PC-3 (cell line): ENCODE measurements around the gene WDR93. TPM values are rescaled to one million over a fixed set of nuclear protein-coding genes. Genes with fewer than 3 reads are reported as not detected.

Experiments
- ATAC-seq: fragments of 200-7000 bp; cut with Tn5 transposase; 2 replicates; pipeline ENCODE4 v1.9.1; 2020; ENCODE audit warnings: mild to moderate bottlenecking, moderate library complexity
- BruUV-seq: library from RNA; stranded (reverse); fragments of 400-500 nt; replicated peaks from 2 replicates; lab custom pipeline; 2021; lab: Mats Ljungman, UMichigan
- CTCF ChIA-PET: fragments of 300-600 bp; sonication (Branson Sonifier 250); formaldehyde crosslinking; loops from one replicate; lab custom pipeline; 2022; ENCODE audit warnings: antibody characterized with exemption; lab: Charles Lee
- POLR2A ChIA-PET: fragments of 300-600 bp; sonication (Branson Sonifier 250); formaldehyde crosslinking; loops from one replicate; lab custom pipeline; 2022; ENCODE audit warnings: antibody characterized with exemption; ENCODE audit not compliant: unreplicated experiment; lab: Charles Lee
- DNase-seq: peaks from one replicate; pipeline ENCODE4 v3.0.0-alpha.2; 2015
- H2AFZ ChIP-seq: fragments of 300-600 bp; sonication (generic); 2 replicates; pipeline ENCODE4 v1.6.0; 2016; ENCODE audit warnings: antibody characterized with exemption, low read length
- H3F3A ChIP-seq: fragments of 300-600 bp; sonication (generic); one replicate; pipeline ENCODE4 v1.6.0; 2017; ENCODE audit warnings: antibody characterized with exemption, low read length, control low read depth, mild to moderate bottlenecking; ENCODE audit not compliant: unreplicated experiment
- H3K27ac ChIP-seq: fragments of 300-600 bp; sonication (generic); 2 replicates; pipeline ENCODE4 v1.5.1; 2016; ENCODE audit warnings: mild to moderate bottlenecking, low read length
- H3K27me3 ChIP-seq: fragments of 300-600 bp; sonication (generic); 2 replicates; pipeline ENCODE4 v1.6.1; 2016; ENCODE audit warnings: low read length, mixed read lengths
- H3K36me3 ChIP-seq: fragments of 300-600 bp; sonication (generic); 2 replicates; pipeline ENCODE4 v1.6.1; 2016; ENCODE audit warnings: low read depth, mixed run types, low read length, mixed read lengths
- H3K4me1 ChIP-seq: fragments of 300-600 bp; sonication (generic); 2 replicates; pipeline ENCODE4 v1.5.1; 2016; ENCODE audit warnings: low read length; ENCODE audit not compliant: insufficient read depth
- H3K4me2 ChIP-seq: fragments of 300-600 bp; sonication (generic); 2 replicates; pipeline ENCODE4 v1.6.0; 2016; ENCODE audit warnings: low read length
- H3K4me3 ChIP-seq: fragments of 300-600 bp; sonication (generic); 2 replicates; pipeline ENCODE4 v1.5.1; 2016; ENCODE audit warnings: mild to moderate bottlenecking, low read length, mixed read lengths
- H3K79me2 ChIP-seq: fragments of 300-600 bp; sonication (generic); 2 replicates; pipeline ENCODE4 v1.6.1; 2017; ENCODE audit warnings: low read length, mixed read lengths
- H3K9ac ChIP-seq: fragments of 300-600 bp; sonication (generic); 2 replicates; pipeline ENCODE4 v1.6.0; 2016; ENCODE audit warnings: mild to moderate bottlenecking, low read length
- H3K9me2 ChIP-seq: fragments of 300-600 bp; sonication (generic); replicated peaks from 2 replicates; pipeline ENCODE4 v1.6.1; 2016; ENCODE audit warnings: mixed run types, low read length, mixed read lengths
- H3K9me3 ChIP-seq: fragments of 300-600 bp; sonication (generic); 2 replicates; pipeline ENCODE4 v1.6.1; 2016; ENCODE audit warnings: low read length, mixed read lengths
- H4K20me1 ChIP-seq: fragments of 300-600 bp; sonication (generic); 2 replicates; pipeline ENCODE4 v1.6.1; 2016; ENCODE audit warnings: low read length, mixed read lengths
- CTCF ChIP-seq: fragments of 300-600 bp; sonication (generic); conservative IDR thresholded peaks from 2 replicates; pipeline ENCODE4 v1.5.1; 2017; ENCODE audit warnings: antibody characterized with exemption, low read depth, mild to moderate bottlenecking, low read length
- EZH2 ChIP-seq: fragments of 300-600 bp; sonication (generic); IDR thresholded peaks from one replicate; pipeline ENCODE4 v1.6.1; 2017; ENCODE audit warnings: antibody characterized with exemption, mild to moderate bottlenecking, low read length; ENCODE audit not compliant: unreplicated experiment
- EZH2phosphoT487 ChIP-seq: fragments of 300-600 bp; sonication (generic); IDR thresholded peaks from 2 replicates; pipeline ENCODE4 v1.6.1; 2018; ENCODE audit warnings: mild to moderate bottlenecking, antibody characterized with exemption, low read length, borderline replicate concordance
- intact Hi-C: fragments of 100-400 bp; cut with micrococcal nuclease; formaldehyde crosslinking; loops from 2 replicates; pipeline ENCODE4 v1.9.0; 2023
- total RNA-seq: library from RNA; depleted of rRNA; stranded (reverse); fragments of >200 nt; gene quantifications from 2 replicates; pipeline ENCODE4 v1.2.3, GENCODE V29; 2014

The WDR93 gene
- total RNA-seq, 1 experiment from 2014 or later, result 0.22 TPM

- BruUV-seq, result no TSS peak
- H3K4me3 ChIP-seq, result no peak overlapping the region
- H3K4me1 ChIP-seq, result peaks cover 35% of the 10 kb centered on the region
- H3K4me2 ChIP-seq, result no peak overlapping the region
- no peak for DNase-seq
- H3K9me3 ChIP-seq, result no peaks in the 10 kb centered on the region
- H3F3A ChIP-seq, result no peaks in the 10 kb centered on the region
- no peak overlapping the region for H3K9ac ChIP-seq
- no peak overlapping the region for H2AFZ ChIP-seq
- H3K27me3 ChIP-seq, result no peaks in the 10 kb centered on the region
- no peaks in the 10 kb centered on the region for H3K9me2 ChIP-seq
- H4K20me1 ChIP-seq, result no peaks in the 10 kb centered on the region
- intact Hi-C loops, result no loop called here
- no peaks in the 10 kb centered on the region for H3K79me2 ChIP-seq
- no peaks in the 10 kb centered on the region for H3K36me3 ChIP-seq
- no peak for ATAC-seq
- ChIA-PET CTCF (no interaction called here), POLR2A (interaction anchor here (0.6 kb wide), 1 partner anchor 106 kb away, joined by 4 read pairs; no protein-coding TSS in a partner anchor)
- no peak for TF ChIP-seq EZH2phosphoT487
- H3K27ac ChIP-seq, result no peak overlapping the region
Observed at GRCh38 chr15:89774492-89774891, 83.9 kb downstream of the WDR93 start.

- no peaks in the 10 kb centered on the region for H3F3A ChIP-seq
- ATAC-seq (no peak), DNase-seq (no peak)
- peak overlapping the region; percentile 51; the same call in 1 of the 2 replicates for H3K4me2 ChIP-seq
- no peaks in the 10 kb centered on the region for H3K79me2 ChIP-seq
- TF ChIP-seq EZH2phosphoT487, result no peak
- TF ChIP-seq EZH2, result no peak
- no peak for TF ChIP-seq CTCF
- intact Hi-C loops, result no loop called here
- no peak overlapping the region; the same call in 1 of the 2 replicates for H2AFZ ChIP-seq
- H3K9ac ChIP-seq, result no peak overlapping the region
- no peaks in the 10 kb centered on the region for H3K27me3 ChIP-seq
- H3K4me1 ChIP-seq, result peaks cover 36% of the 10 kb centered on the region
- no peaks in the 10 kb centered on the region for H4K20me1 ChIP-seq
- no peaks in the 10 kb centered on the region for H3K9me2 ChIP-seq
- ChIA-PET POLR2A (no interaction called here), CTCF (no interaction called here)
- H3K4me3 ChIP-seq, result no peak overlapping the region
- no peak overlapping the region for H3K27ac ChIP-seq
- no peaks in the 10 kb centered on the region for H3K9me3 ChIP-seq
- H3K36me3 ChIP-seq, result no peaks in the 10 kb centered on the region
- BruUV-seq, result no TSS peak
Observed at GRCh38 chr15:89775815-89776214, 85.2 kb downstream of the WDR93 start.

DNA sequence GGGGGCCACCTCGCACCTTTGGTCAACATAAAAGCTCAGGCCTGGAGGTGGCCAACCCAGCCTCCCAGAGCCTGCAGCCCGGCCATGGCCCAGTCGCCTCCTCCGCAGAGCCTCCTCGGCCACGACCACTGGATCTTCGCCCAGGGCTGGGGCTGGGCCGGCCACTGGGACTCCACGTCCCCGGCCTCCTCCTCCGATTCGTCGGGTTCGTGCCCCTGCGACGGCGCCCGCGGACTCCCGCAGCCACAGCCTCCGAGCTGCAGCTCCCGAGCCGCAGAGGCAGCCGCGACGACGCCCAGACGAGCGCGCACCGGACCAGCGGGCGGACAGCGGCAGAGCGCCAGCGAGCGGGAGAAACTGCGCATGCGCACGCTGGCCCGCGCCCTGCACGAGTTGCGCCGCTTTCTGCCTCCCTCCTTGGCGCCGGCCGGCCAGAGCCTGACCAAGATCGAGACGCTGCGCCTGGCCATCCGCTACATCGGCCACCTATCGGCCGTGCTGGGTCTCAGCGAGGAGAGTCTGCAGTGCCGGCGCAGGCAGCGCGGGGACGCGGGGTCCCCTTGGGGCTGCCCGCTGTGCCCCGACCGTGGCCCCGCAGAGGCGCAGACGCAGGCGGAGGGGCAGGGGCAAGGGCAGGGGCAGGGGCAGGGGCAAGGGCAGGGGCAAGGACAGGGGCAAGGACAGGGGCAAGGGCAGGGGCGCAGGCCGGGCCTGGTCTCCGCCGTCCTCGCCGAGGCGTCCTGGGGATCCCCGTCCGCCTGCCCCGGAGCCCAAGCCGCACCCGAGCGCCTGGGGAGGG is 85.9 kb downstream of the WDR93 start, which contains the start of gene MESP2:
Gene MESP2 (plus strand): TSS at position 59 of the 799 bp plus-strand sequence. CDS start 26 bp downstream, at position 85.
- no peaks in the 10 kb centered on the region for H3K27me3 ChIP-seq
- H3K79me2 ChIP-seq, result no peaks in the 10 kb centered on the region
- H2AFZ ChIP-seq, result peak within 1 kb of the TSS; percentile 69
- no peak within 1 kb of the TSS for H3K4me3 ChIP-seq
- no peaks in the 10 kb centered on the region for H3K9me2 ChIP-seq
- BruUV-seq, result no TSS peak
- peak within 1 kb of the TSS; percentile 38 for H3K9ac ChIP-seq
- no peaks in the 10 kb centered on the region for H3F3A ChIP-seq
- ChIA-PET POLR2A (no interaction called here), CTCF (no interaction called here)
- ATAC-seq (peak; percentile 49), DNase-seq (peak; percentile 51)
- peak within 1 kb of the TSS; percentile 51; the same call in 1 of the 2 replicates for H3K4me2 ChIP-seq
- intact Hi-C loops, result no loop called here
- peak within 1 kb of the TSS; percentile 83 for H3K27ac ChIP-seq
- no peaks in the 10 kb centered on the region for H3K36me3 ChIP-seq
- TF ChIP-seq CTCF (0 out of 2 replicates have a peak, but pooled peaks have one; percentile 16), EZH2phosphoT487 (no peak)
- H3K9me3 ChIP-seq, result no peaks in the 10 kb centered on the region
- peaks cover 43% of the 10 kb centered on the region for H3K4me1 ChIP-seq
- H4K20me1 ChIP-seq, result no peaks in the 10 kb centered on the region
